HepG2 (cell line): ENCODE data around the gene ALDH1L2. TPM values are rescaled to one million over a fixed set of nuclear protein-coding genes. Genes with fewer than 3 reads are reported as not detected.
A peak's percentile ranks its signal among the peaks of the same experiment; 100 is the strongest.

Experiments used
- ARHGAP35 ChIP-seq: sonication (generic); formaldehyde crosslinking; IDR thresholded peaks from 2 replicates; pipeline ENCODE4 v1.9.0; 2022; ENCODE audit warnings: mild to moderate bottlenecking, inconsistent platforms, moderate library complexity, missing genetic modification reagents, borderline replicate concordance
- ATF7 ChIP-seq, 2 experiments: fragments of 450-650 bp in 1 of 2; sonication (generic) in 1 of 2; formaldehyde crosslinking in 1 of 2; IDR thresholded peaks; 2 replicates each; pipeline versions ENCODE4 v1.4.0 to v1.6.1; 2016 to 2020; ENCODE audit warnings: antibody characterized with exemption in 1 of 2, mild to moderate bottlenecking in 1 of 2, missing genetic modification reagents in 1 of 2
- ELF1 ChIP-seq: sonication (generic); formaldehyde crosslinking; IDR thresholded peaks from 2 replicates; pipeline ENCODE4 v1.4.0; 2020; ENCODE audit warnings: missing genetic modification reagents
- EP300 ChIP-seq, 3 experiments: sonication (generic) in 1 of 3; formaldehyde crosslinking in 1 of 3; IDR thresholded peaks; 2 replicates each; pipeline versions ENCODE4 v1.5.1 to v1.6.1; 2011 to 2020; ENCODE audit warnings: low read depth in 2 of 3, low read length in 2 of 3, borderline replicate concordance in 1 of 3, improper control_type of control experiment in 1 of 3, mild to moderate bottlenecking in 1 of 3, missing genetic modification reagents in 1 of 3, moderate library complexity in 1 of 3
- ERF ChIP-seq: IDR thresholded peaks from 2 replicates; pipeline ENCODE4 v1.6.1; 2018; ENCODE audit warnings: missing biosample characterization, missing genetic modification reagents
- GLI4 ChIP-seq: sonication (generic); formaldehyde crosslinking; IDR thresholded peaks from 2 replicates; pipeline ENCODE4 v1.5.1; 2020; ENCODE audit warnings: missing genetic modification reagents, mild to moderate bottlenecking, moderate library complexity, borderline replicate concordance
- HDAC2 ChIP-seq: sonication (generic); formaldehyde crosslinking; IDR thresholded peaks from 2 replicates; pipeline ENCODE4 v1.4.0; 2020; ENCODE audit warnings: missing genetic modification reagents
- MAFG ChIP-seq: sonication (generic); formaldehyde crosslinking; IDR thresholded peaks from 2 replicates; pipeline ENCODE4 v1.5.1; 2020; ENCODE audit warnings: mild to moderate bottlenecking, missing genetic modification reagents
- MTF2 ChIP-seq: sonication (generic); formaldehyde crosslinking; IDR thresholded peaks from 2 replicates; pipeline ENCODE4 v1.5.0; 2020; ENCODE audit warnings: missing genetic modification reagents, borderline replicate concordance
- NCOA5 ChIP-seq: sonication (generic); formaldehyde crosslinking; IDR thresholded peaks from 2 replicates; pipeline ENCODE4 v1.4.0; 2020; ENCODE audit warnings: missing genetic modification reagents
- NR1H2 ChIP-seq: sonication (generic); formaldehyde crosslinking; IDR thresholded peaks from 2 replicates; pipeline ENCODE4 v1.8.1; 2022; ENCODE audit warnings: low read depth, missing genetic modification reagents, borderline replicate concordance
- PREB ChIP-seq: sonication (generic); formaldehyde crosslinking; IDR thresholded peaks from 2 replicates; pipeline ENCODE4 v1.4.0; 2020; ENCODE audit warnings: missing genetic modification reagents
- RXRB ChIP-seq: IDR thresholded peaks from 2 replicates; pipeline ENCODE4 v1.6.1; 2016; ENCODE audit warnings: borderline replicate concordance, missing genetic modification reagents, missing compliant biosample characterization
- TBX3 ChIP-seq: fragments of 450-650 bp; IDR thresholded peaks from 2 replicates; pipeline ENCODE4 v1.6.1; 2017; ENCODE audit warnings: antibody characterized with exemption, mild to moderate bottlenecking, inconsistent platforms, borderline replicate concordance
- ZBTB34 ChIP-seq: sonication (generic); formaldehyde crosslinking; IDR thresholded peaks from 2 replicates; pipeline ENCODE4 v1.8.0; 2022; ENCODE audit warnings: mild to moderate bottlenecking, missing genetic modification reagents
- ZGPAT ChIP-seq: IDR thresholded peaks from 2 replicates; pipeline ENCODE4 v1.6.1; 2016; ENCODE audit warnings: mild to moderate bottlenecking
- ZNF430 ChIP-seq: sonication (generic); formaldehyde crosslinking; IDR thresholded peaks from 2 replicates; pipeline ENCODE4 v1.9.0; 2021; ENCODE audit warnings: mild to moderate bottlenecking, missing genetic modification reagents
- ZNF432 ChIP-seq: sonication (generic); formaldehyde crosslinking; IDR thresholded peaks from 2 replicates; pipeline ENCODE4 v1.5.0; 2020; ENCODE audit warnings: missing genetic modification reagents, mild to moderate bottlenecking, borderline replicate concordance
- ZNF704 ChIP-seq: sonication (generic); formaldehyde crosslinking; IDR thresholded peaks from 2 replicates; pipeline ENCODE4 v1.8.1; 2023; ENCODE audit warnings: mild to moderate bottlenecking, inconsistent platforms, moderate library complexity, missing genetic modification reagents, borderline replicate concordance
- ZNF775 ChIP-seq: sonication (generic); formaldehyde crosslinking; IDR thresholded peaks from 2 replicates; pipeline ENCODE4 v1.4.0; 2020; ENCODE audit warnings: missing genetic modification reagents, mild to moderate bottlenecking, moderate library complexity, borderline replicate concordance
- polyA plus RNA-seq, 8 experiments: library from polyadenylated mRNA; depleted of rRNA in 3 of 8; stranded (reverse) in 7 of 8; unstranded in 1 of 8; fragments of >200 nt; fragmentation: Illumina TruSeq in 4 of 8; extraction: Trizol in 4 of 8; gene quantifications; 2 replicates each; pipeline versions ENCODE4 v1.2.1 to v1.2.3, GENCODE V29; 2011 to 2016; ENCODE audit warnings: low read depth in 4 of 8, missing spikeins in 1 of 8, mixed read lengths in 1 of 8; ENCODE audit not compliant: insufficient read depth in 1 of 8
- total RNA-seq, 5 experiments: library from RNA; depleted of rRNA; stranded (reverse); fragments of >200 nt; fragmentation: Illumina TruSeq; extraction: Trizol; gene quantifications; 2 replicates each; pipeline ENCODE4 v1.2.3, GENCODE V29; 2016; ENCODE audit warnings: low read depth in 1 of 5

ALDH1L2 gene
- total and polyA plus RNA-seq, 2 of the 13 experiments (the other 11 are each of a cell fraction or from before 2014, with no cell fraction given) = 0.40 to 4.6 TPM

GRCh38 chr12:105107494-105108371 lies 23.5 kb upstream of the ALDH1L2 start, which contains the start of gene WASHC4 (continued):
- TF ChIP-seq ERF (CRISPR knock-in tag) (peak; percentile 93), ZGPAT (CRISPR knock-in tag) (peak; percentile 93), MTF2 (no peak), MAFG (CRISPR knock-in tag) (peak; percentile 42; the same call in 1 of the 2 replicates), ELF1 (peak; percentile 53; the same call in 1 of the 2 replicates), ZBTB34 (CRISPR knock-in tag) (peak; percentile 71; the same call in 1 of the 2 replicates), EP300 (IDR thresholded peaks at IDR 0.05; ENCODE audit: low read depth in 2 of 2, low read length in 2 of 2) (peak in 1 of 2 experiments; percentile 29; a peak in 2 of 4 replicates), EP300 (CRISPR knock-in tag; IDR thresholded peaks at IDR 0.05; ENCODE audit: borderline replicate concordance) (no peak), RXRB (CRISPR knock-in tag) (peak; percentile 62), ZNF775 (CRISPR knock-in tag) (no peak), NR1H2 (peak; percentile 84; the same call in 1 of the 2 replicates), PREB (CRISPR knock-in tag) (0 out of 2 replicates have a peak, but pooled peaks have one; percentile 25), ATF7 (IDR thresholded peaks at IDR 0.05) (no peak), ATF7 (CRISPR knock-in tag; IDR thresholded peaks at IDR 0.05) (0 out of 2 replicates have a peak, but pooled peaks have one; percentile 34), ARHGAP35 (CRISPR knock-in tag) (peak; percentile 24), ZNF704 (CRISPR knock-in tag) (peak; percentile 90; the same call in 1 of the 2 replicates), ZNF432 (CRISPR knock-in tag) (no peak), NCOA5 (CRISPR knock-in tag) (no peak), ZNF430 (CRISPR knock-in tag) (peak; percentile 78), TBX3 (peak; percentile 9; the same call in 1 of the 2 replicates), HDAC2 (CRISPR knock-in tag) (peak; percentile 20; the same call in 1 of the 2 replicates), GLI4 (CRISPR knock-in tag) (no peak)
